Stimulated activated CD8-positive, alpha-beta memory T cell treated with anti-CD3 and anti-CD28 coated beads, Interleukin-7, amount 100 ng/mL, for 1 hour (primary cell): Measurements from ENCODE around the gene GRIK5.

Experiments
- DNase-seq, 2 donors: peaks; one replicate each; pipeline ENCODE4 v3.0.0-alpha.2; 2020; ENCODE audit warnings: low read depth in 2 of 2

The GRIK5 gene

DNA sequence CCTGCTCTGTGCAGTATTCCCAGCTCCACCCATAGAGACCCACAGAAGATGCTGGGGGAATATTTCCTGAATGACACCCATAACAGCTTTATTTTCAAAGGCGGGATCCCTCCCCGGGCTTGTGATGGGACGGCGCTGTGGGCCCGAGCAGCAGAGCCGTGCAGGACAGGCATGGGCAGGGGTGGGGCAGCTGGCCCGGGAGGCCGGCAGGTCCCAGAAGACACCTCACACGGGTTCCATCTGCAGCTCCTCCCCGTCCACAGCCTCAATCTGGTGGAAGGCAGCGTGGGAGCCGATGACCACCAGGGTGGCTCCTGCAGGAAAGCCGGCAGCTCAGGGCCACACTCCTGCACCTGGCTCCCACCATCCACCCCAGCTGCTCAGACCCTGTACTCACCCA lies 113.4 kb downstream of the GRIK5 start:
- no peak for DNase-seq

GRCh38 chr19:41955521-41955920 lies 114.5 kb downstream of the GRIK5 start:
- no peak for DNase-seq

DNA sequence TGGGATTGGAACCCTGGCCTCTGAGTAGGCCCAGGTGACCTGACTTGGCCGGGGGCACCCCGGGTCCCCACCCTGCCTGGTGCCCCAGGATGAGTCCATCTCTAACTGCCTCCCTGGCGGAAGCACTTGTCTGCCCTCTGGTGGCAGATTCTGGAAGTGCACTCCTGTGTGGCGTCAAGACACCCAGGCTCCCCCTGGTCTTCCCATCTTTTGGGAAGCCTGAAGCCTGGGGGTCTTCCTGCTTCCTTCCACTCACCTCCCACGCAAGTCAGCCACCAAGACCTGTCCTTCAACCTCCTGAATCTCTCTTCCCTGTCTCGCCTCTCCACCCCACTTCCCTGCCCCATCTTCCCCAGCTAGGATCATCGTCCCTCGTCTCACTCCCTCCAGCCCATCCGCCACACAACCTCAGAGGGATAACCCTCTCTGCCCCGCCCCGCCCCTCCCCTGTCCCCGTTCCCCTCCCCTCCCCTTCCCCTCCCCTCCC lies 118.3 kb downstream of the GRIK5 start:
- peak; percentile 73 to 92 for DNase-seq
